Epidermal melanocyte (primary cell): ENCODE measurements around the gene CPE.
"Not testable (repeated sequence)": the region's sequence is repeated elsewhere in the genome, so short reads cannot be mapped to it uniquely, and the experiment has no call there.

ENCODE experiments used
- DNase-seq: peaks from one replicate; pipeline ENCODE4 v3.0.0; 2011; ENCODE audit warnings: low spot score; ENCODE audit not compliant: insufficient read length

CPE gene

GRCh38 chr4:165403637-165404036 is 24.8 kb downstream of the CPE start:
- no peak for DNase-seq

DNA sequence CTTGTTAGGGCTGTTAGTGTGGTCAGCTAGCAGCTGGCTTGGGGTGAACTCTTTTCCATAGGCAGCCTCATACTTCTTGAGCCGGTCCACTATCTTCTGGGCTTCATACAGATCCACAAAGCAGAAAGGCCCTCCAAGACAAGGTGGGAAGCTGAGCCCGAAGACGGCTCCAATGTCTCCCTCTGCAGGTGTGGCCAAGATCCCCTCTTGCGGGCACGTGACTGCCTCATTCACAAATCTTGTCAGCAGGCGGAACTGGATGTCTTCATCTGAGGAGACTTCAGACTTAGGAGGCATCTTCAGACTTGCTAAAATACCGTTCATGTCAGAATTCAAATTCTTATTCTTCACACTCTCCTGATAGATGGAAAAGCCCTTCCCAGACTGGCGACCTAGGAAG is 25.3 kb downstream of the CPE start:
- no peak for DNase-seq

GRCh38 chr4:165404696-165405095 is 25.9 kb downstream of the CPE start:
- no peak for DNase-seq

DNA sequence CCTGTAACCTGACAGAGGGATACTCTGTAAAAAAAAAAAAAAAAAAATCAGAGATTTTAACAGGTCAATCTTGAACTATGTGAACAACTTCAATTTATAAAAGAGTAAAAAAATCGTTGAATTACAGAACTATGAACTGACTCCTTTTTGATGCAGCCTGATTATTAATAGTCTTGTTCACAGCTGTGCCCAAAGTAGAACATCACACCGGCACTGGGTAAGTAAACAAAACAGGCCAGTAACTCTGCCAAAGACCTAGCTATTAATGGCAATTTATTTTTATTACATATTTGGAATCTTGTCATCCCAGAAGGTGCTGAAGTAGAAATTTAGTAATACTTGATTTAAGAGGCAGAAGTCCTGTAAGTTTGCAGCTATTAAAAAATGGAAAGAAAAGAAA is 31.4 kb downstream of the CPE start:
- no peak for DNase-seq

- no peak for DNase-seq
Observed at GRCh38 chr4:165415910-165416309, 37.1 kb downstream of the CPE start.

DNA sequence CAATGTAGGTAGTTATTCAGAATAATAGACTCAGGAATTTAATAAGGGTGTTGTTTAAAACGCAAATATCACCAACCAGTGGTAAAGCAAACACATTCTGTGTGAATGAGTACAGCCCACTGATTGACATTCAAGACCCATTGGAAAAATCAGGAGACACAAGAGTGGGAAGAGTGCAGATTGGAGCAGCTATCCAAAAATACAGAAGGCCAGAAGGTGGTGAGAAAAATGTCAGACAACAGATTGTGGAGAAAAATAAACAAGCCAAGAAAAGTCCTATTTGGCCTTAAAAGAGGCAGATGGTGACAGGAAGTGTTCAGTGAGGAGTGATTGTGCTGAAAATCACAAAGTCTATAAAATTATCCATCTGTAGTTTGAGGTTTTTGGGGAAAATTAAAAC is 39.3 kb downstream of the CPE start:
- DNase-seq: no peak

- no peak for DNase-seq
Observed at GRCh38 chr4:165425629-165426028, 46.8 kb downstream of the CPE start.

GRCh38 chr4:165426331-165426730 is 47.5 kb downstream of the CPE start:
- DNase-seq: no peak

DNA sequence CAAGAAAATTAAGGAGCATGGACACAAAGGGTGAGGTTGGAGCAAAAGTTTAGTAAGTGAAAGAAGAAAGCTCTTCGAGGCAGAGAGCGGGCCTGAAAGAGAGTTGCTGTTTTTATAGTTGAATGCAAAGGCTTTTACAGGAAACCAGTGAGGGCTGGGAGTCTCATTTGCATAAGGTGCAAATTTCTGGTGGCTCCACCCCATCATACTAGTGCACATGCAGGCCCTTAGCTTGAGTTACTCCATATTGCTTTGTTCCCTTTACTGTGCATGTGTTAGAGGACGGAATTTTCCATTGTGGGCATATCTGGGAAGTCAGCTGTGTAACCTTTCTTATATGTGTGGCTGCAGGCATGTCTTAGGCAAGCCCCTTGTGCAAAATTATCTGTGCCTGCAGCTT is 48.0 kb downstream of the CPE start:
- DNase-seq: no peak

GRCh38 chr4:165428957-165429356 is 50.1 kb downstream of the CPE start:
- DNase-seq: no peak

DNA sequence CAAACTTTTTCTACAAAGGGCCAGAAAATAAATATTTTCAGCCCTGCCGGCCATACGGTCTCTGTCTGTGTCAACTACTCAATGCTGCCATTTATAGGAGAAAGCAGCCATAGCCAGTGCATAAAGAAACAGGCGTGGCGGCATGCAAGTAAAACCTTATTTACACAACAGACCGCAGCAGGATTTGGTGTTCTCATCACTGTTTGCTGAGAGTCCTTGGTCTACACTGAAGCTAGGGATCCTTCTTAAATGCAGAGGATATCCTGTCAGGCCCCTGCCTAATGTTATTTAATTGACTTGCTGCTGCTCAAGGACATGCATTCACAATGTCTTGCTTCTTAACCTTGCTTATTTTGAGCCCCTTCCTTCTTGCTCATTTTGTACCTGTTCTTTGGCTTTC is 54.7 kb downstream of the CPE start:
- no peak for DNase-seq

GRCh38 chr4:165437691-165438090 is 58.9 kb downstream of the CPE start:
- DNase-seq: no peak

DNA sequence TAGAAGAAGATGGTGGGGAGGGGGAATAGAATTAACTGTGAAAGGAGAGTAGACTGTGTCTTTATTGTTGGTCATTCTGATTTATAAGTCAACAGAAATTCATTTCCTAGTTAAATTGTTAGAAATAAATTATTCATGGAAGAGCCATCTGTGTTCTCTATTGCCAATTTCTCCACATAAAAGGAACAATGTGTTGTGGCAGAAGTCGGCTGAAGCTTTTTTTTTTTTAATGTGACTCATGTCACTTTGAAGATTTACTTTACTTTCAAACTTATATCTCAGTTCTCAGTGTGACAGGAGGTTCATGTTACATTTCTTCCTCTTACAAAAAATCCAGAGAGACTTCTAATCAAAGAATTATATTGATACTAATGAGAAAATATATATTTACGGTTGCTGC is 60.5 kb downstream of the CPE start:
- no peak for DNase-seq

DNA sequence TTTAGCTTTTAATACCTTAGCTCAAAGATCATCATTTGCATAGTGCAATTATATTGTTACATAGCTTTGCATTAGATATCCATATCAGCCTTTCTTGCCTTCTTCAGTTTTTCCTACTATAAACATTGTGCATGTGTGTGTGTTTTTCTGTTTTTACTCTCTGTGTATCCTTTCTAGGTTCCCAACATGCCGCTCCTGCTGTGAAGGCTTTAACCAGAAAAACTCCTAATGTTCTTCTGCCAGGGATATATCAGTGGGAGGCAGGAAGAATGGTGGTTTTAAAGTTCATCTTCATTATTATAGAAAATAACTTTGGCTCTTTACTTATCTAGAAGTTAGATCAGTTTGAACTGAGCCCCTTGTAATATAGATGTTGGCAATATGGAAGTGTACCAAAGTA is 61.2 kb downstream of the CPE start:
- DNase-seq: no peak

DNA sequence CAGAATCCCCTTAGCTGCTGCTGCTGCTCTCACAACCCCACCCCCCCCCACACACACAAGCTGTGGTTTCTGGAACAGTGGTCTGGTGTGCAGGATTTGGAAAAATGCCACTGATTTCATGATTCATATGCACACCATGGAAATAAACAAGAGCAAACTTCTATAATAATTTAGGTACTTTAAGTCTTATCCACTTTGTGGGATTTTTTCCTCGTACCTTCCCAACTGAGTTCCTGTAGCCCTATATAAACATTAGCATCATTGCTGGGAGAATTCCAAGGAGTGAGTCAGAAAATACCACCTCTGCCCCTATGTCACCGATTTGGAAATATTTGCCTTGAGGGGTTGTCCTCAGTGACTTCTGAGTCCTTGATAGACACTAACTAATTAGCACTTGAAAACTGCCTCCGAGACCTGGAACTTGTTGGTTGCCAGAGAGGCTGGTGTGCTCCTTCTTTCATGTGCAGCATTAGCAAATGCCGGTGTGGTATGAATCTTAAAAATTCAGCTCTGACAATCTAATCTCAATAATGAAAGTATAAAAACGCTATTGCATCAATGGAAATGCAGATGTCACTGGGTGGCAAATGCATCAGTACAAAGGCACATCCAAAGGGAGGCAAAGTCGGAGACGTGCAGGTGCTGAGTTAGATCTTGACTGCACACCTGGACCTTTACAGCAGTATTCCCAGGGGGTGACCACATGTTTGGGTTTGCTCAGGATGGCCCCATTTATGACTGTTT is 61.8 kb downstream of the CPE start:
- no peak for DNase-seq

- no peak for DNase-seq
Observed at GRCh38 chr4:165443276-165443675, 64.5 kb downstream of the CPE start.

DNA sequence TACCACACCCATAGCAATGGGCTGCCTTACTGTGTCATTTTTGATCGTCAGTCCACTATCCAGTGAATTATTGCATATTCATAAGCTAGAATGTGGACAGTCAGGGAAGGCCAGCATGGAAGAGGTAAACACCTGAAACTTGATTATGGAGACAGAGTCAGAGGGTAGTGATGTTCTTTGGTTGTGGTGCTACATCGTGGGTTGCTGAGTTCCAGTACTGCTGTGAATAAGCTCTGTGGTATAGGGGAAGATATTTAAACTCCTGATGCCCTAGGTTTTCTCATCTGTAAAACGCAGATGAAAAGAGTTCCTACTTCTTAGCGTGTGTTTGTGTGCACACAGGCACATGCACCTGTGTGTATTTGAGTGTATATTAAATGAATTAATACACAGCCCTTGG is 69.9 kb downstream of the CPE start:
- no peak for DNase-seq

DNA sequence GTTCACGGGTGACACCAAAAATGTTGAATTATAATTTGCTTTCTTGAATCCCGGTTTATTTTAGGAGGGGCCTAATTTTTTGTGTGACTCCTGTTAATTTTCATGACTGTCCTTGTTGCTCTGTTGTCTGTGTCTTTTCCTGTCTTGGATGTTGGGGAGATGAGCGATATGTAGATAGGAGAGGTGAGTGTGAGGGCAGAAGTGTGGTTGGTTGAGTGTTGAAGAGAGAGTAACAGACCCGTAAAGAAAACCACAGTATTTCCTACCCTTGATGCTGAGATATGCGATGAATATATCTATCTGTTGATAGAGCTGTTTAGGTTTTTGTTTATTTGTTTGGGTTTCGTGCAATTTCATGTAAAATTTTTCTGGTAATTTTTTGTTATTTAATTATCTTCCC is 70.5 kb downstream of the CPE start:
- DNase-seq: no peak

DNA sequence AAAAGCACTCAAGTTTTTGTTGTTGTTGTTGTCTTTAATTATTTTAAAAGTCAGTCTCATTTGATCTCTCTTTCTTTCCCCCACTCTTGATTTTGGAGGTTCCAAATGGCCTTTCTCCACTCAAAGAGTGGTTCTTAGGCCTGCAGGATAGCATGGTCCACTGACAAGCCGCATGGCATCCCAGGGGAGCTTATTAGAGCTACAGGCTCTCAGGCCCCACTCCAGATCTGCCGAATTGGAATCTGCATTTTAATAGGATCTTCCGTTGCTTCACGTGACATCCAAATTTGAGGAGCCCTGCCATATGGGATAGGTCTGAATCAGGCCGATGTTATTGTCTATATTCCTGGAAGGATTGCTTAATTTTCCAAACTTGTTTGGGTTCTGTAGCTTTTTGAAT is 72.1 kb downstream of the CPE start:
- no peak for DNase-seq

DNA sequence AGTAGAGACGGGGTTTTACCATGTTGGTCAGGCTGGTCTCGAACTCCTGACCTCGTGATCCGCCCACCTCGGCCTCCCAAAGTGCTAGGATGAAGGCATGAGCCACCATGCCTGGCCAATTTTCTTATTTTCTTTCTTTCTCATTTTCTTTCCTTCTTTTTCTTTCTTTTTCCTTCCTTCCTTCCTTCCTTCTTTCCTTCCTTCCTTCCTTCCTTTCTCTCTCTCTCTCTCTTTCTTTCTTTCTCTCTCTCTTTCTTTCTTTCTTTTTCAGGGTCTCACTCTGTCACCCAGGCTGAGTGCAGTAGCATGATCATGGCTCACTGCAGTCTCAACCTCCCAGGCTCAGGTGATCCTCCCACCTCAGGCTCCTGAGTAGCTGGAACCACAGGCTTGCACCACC is 74.3 kb downstream of the CPE start:
- not testable (repeated sequence) for DNase-seq

GRCh38 chr4:165454426-165454825 is 75.6 kb downstream of the CPE start:
- no peak for DNase-seq

DNA sequence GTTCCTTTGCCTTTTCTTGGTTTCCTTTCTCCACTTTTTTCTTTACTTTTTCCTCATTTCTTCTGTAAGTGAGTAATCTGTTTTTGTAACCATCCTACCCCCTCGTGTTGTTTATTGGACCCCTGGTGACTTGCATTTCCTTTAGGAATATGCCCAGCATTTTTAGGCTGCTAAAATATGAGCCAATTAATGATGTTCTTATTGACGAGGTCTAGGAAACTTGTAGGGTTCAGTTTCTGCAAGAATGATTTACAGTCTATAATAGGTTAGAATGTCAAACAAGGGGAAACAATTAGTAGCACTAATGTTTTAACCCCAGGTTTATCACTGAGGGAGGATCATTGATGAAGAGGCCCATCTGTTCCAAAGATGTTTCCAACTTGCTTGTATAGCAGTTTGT is 79.0 kb downstream of the CPE start:
- no peak for DNase-seq

GRCh38 chr4:165458471-165458870 is 79.7 kb downstream of the CPE start:
- DNase-seq: no peak
